ENCODE results near the gene AP3M1.

Gene AP3M1

GRCh38 chr10:74175510-74176379 is 25.1 kb upstream of the AP3M1 start:
- no peak for TF ChIP-seq CTCF (IDR thresholded peaks at IDR 0.05; ENCODE audit: borderline replicate concordance, insufficient read depth, low read depth, low read length)
- H3K4me3 ChIP-seq (ENCODE audit: low read depth, low read length) = peak overlapping the region; percentile 73

GRCh38 chr10:74174521-74174920 is 23.9 kb upstream of the AP3M1 start:
- no peak for TF ChIP-seq CTCF (IDR thresholded peaks at IDR 0.05; ENCODE audit: borderline replicate concordance, insufficient read depth, low read depth, low read length)
- no peak overlapping the region for H3K4me3 ChIP-seq (ENCODE audit: low read depth, low read length)

GRCh38 chr10:74171625-74172024 is 21.0 kb upstream of the AP3M1 start:
- no peak overlapping the region for H3K4me3 ChIP-seq (ENCODE audit: low read depth, low read length)
- TF ChIP-seq CTCF (IDR thresholded peaks at IDR 0.05; ENCODE audit: borderline replicate concordance, insufficient read depth, low read depth, low read length) = no peak

- no peak overlapping the region for H3K4me3 ChIP-seq (ENCODE audit: low read depth, low read length)
- no peak for TF ChIP-seq CTCF (IDR thresholded peaks at IDR 0.05; ENCODE audit: borderline replicate concordance, insufficient read depth, low read depth, low read length)
These were observed 16.8 kb upstream of the AP3M1 start for GRCh38 chr10:74167443-74167842.

- TF ChIP-seq CTCF (IDR thresholded peaks at IDR 0.05; ENCODE audit: borderline replicate concordance, insufficient read depth, low read depth, low read length) = no peak
- no peak overlapping the region for H3K4me3 ChIP-seq (ENCODE audit: low read depth, low read length)
These were observed 14.9 kb upstream of the AP3M1 start for GRCh38 chr10:74165530-74165901.

- H3K4me3 ChIP-seq (ENCODE audit: low read depth, low read length) = no peak overlapping the region
- TF ChIP-seq CTCF (IDR thresholded peaks at IDR 0.05; ENCODE audit: borderline replicate concordance, insufficient read depth, low read depth, low read length) = no peak
These were observed 14.3 kb upstream of the AP3M1 start for GRCh38 chr10:74164716-74165529.
